ENCODE results near the gene IRX3. TPM values are rescaled to one million over a fixed set of nuclear protein-coding genes. Genes with fewer than 3 reads are reported as not detected.

IRX3 gene
- total and polyA plus RNA-seq, 10 donors, result 0.03 to 0.23 (median 0.13) TPM; not detected in 7

- no peaks in the 10 kb centered on the region for H3K9me3 ChIP-seq
- peaks cover 0 to 16% (median 0%) of the 10 kb centered on the region in 7 donors for H3K27me3 ChIP-seq (replicated peaks in 1 of 7)
- intact Hi-C loops (cut with DNase I; ENCODE audit: low total_unique reads), result no loop called here
- no peak for TF ChIP-seq POLR2AphosphoS5 (IDR thresholded peaks at IDR 0.05)
- no peak for DNase-seq
- 74 to 86% (median 80%) methylated on average over 9 of the region's 9 CpGs for WGBS, 5 donors
- no peak overlapping the region for H3K27ac ChIP-seq
- H3K4me1 ChIP-seq, result no peaks in the 10 kb centered on the region
- H3K36me3 ChIP-seq, result no peaks in the 10 kb centered on the region
- no peak overlapping the region for H3K4me3 ChIP-seq
Observed at GRCh38 chr16:54240271-54241129, 46.1 kb downstream of the IRX3 start.

DNA sequence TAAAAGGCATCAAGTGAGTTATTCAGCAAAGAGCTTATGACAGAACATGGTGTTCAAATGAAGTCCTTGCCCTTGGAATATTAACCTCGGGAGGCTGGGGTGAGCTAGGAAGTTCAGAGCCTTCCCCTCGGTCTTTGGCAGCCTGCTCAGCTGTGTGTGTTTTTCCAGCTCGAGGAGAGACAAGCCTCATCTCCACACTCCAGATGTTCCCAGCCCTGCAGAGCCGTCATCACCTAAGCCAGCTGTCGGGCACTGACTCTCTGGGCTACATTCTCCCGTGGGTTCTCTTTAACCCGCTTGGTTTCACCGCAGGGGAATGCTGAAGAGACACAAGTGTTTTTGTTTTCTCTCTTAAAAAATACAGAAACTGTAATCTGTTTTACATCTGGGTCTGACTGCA, 47.1 kb downstream of the IRX3 start:
- TF ChIP-seq CTCF (IDR thresholded peaks at IDR 0.05 in 8 of 11, conservative IDR thresholded peaks at IDR 0.05 in 3 of 11), result no peak
- no peak for TF ChIP-seq POLR2A (IDR thresholded peaks at IDR 0.05)
- TF ChIP-seq POLR2AphosphoS5 (IDR thresholded peaks at IDR 0.05), result no peak
- intact Hi-C loops (cut with DNase I; ENCODE audit: low total_unique reads), result no loop called here
- no peaks in the 10 kb centered on the region for H3K36me3 ChIP-seq
- H3K4me3 ChIP-seq, result no peak overlapping the region
- no peaks in the 10 kb centered on the region for H3K9me3 ChIP-seq
- WGBS, 5 donors, result 70 to 77% (median 70%) methylated on average over 8 of the region's 8 CpGs
- no peaks in the 10 kb centered on the region for H3K4me1 ChIP-seq
- no peak overlapping the region for H3K27ac ChIP-seq
- DNase-seq, result no peak
- peaks cover 0 to 12% (median 0%) of the 10 kb centered on the region in 7 donors for H3K27me3 ChIP-seq (replicated peaks in 1 of 7)

DNA sequence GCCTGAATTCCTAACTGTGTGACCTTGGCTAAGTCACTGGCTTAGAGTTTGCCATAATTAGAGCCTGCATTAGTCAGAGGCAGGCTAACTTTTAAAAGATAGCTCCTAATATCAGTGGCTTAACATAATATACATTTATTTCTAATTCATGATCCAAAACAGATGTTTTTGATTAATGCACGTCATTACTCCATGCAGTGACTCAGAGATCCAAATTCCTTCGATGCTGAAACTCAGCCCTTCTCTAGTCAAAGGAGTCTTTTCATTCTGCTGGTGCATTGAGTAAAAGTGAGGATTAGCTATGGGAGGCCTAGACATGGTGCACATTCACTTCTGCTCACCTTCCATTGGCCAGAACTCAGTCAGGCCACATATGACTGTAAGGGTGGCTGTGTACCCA, 49.8 kb downstream of the IRX3 start:
- Histone ChIP-seq H3K9me3 (no peaks in the 10 kb centered on the region), H3K4me1 (no peaks in the 10 kb centered on the region), H3K27me3 (replicated peaks in 1 of 7) (peaks cover 0 to 7% (median 0%) of the 10 kb centered on the region in 7 donors), H3K4me3 (no peak overlapping the region), H3K36me3 (no peaks in the 10 kb centered on the region), H3K27ac (no peak overlapping the region)
- WGBS, 5 donors, result 73 to 92% (median 89%) methylated on average over 2 of the region's 2 CpGs
- no peak for DNase-seq
- intact Hi-C loops (cut with DNase I; ENCODE audit: low total_unique reads), result no loop called here
- TF ChIP-seq POLR2AphosphoS5 (IDR thresholded peaks at IDR 0.05) (no peak), CTCF (IDR thresholded peaks at IDR 0.05 in 8 of 11, conservative IDR thresholded peaks at IDR 0.05 in 3 of 11) (no peak)

DNA sequence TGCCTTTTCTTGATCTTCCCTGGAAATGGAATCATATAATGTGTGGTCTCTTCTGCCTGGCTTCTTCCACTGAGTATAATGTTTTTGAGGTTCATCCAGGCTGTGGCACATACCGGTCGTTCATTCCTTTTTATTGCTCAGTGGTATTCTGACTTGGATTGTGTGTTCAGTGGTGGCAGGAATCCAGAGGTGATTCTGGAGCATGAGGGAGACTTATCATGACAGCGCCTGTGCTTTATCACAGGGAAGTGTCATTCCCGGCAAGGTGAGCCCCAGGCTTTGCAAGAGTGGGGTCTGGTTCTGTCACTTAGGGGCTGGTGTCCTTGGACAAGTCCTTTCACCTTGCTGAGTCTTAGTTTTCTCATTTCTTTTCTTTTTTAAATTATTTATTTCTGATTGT, 53.0 kb downstream of the IRX3 start:
- peaks cover 0 to 2% (median 0%) of the 10 kb centered on the region in 8 donors for H3K9me3 ChIP-seq
- WGBS, 5 donors, result 73 to 89% (median 82%) methylated on average over 4 of the region's 4 CpGs
- no peaks in the 10 kb centered on the region for H3K36me3 ChIP-seq
- no peak overlapping the region for H3K27ac ChIP-seq
- intact Hi-C loops (cut with DNase I; ENCODE audit: low total_unique reads), result no loop called here
- peaks cover 0 to 11% (median 0%) of the 10 kb centered on the region in 7 donors for H3K27me3 ChIP-seq (replicated peaks in 1 of 7)
- H3K4me1 ChIP-seq, result no peaks in the 10 kb centered on the region
- DNase-seq, result no peak
- TF ChIP-seq POLR2AphosphoS5 (IDR thresholded peaks at IDR 0.05), result no peak
- TF ChIP-seq CTCF (IDR thresholded peaks at IDR 0.05 in 8 of 11, conservative IDR thresholded peaks at IDR 0.05 in 3 of 11), result no peak
- no peak for TF ChIP-seq POLR2A (IDR thresholded peaks at IDR 0.05)
- H3K4me3 ChIP-seq, result no peak overlapping the region

Data from spleen (tissue), 11 donors.